ENCODE data around the gene KCNN2. TPM values are rescaled to one million over a fixed set of nuclear protein-coding genes. Genes with fewer than 3 reads are reported as not detected.

The KCNN2 gene
- total RNA-seq, 1 experiment from 2014 or later, result 0.27 TPM

GRCh38 chr5:114467171-114467570 lies 105.3 kb downstream of the KCNN2 start:
- no peaks in the 10 kb centered on the region for H3K27me3 ChIP-seq (replicated peaks; ENCODE audit: control insufficient read depth, insufficient read depth, low read length)
- intact Hi-C loops (cut with micrococcal nuclease; ENCODE audit: unreplicated experiment), result no loop called here
- no peak overlapping the region for H3K4me3 ChIP-seq (ENCODE audit: low read depth, low read length)
- H3K4me1 ChIP-seq, result no peaks in the 10 kb centered on the region
- ChIA-PET POLR2A (no interaction called here), CTCF (no interaction called here)
- no peaks in the 10 kb centered on the region; the same call in 1 of the 2 replicates for H3K9me3 ChIP-seq
- no peaks in the 10 kb centered on the region for H3K36me3 ChIP-seq (ENCODE audit: control insufficient read depth, insufficient read depth, low read length)
- no peak for DNase-seq
- Mint-ChIP-seq H3K36me3 (ENCODE audit: insufficient read depth, unreplicated experiment) (no peaks in the 10 kb centered on the region), H3K27ac (ENCODE audit: unreplicated experiment) (no peak overlapping the region), H3K9me3 (ENCODE audit: unreplicated experiment) (no peaks in the 10 kb centered on the region), H3K27me3 (ENCODE audit: insufficient read depth, unreplicated experiment) (no peaks in the 10 kb centered on the region), H3K4me1 (ENCODE audit: low read depth, unreplicated experiment) (no peaks in the 10 kb centered on the region), H3K4me3 (ENCODE audit: unreplicated experiment) (no peak overlapping the region)
- TF ChIP-seq CTCF (IDR thresholded peaks at IDR 0.05; ENCODE audit: insufficient read depth in 1 of 2, low read depth in 1 of 2, low read length in 1 of 2, severe bottlenecking in 1 of 2, unreplicated experiment in 1 of 2), result no peak
- no TSS peak for BruUV-seq (replicated peaks)

GRCh38 chr5:114467729-114468128 lies 105.9 kb downstream of the KCNN2 start:
- Mint-ChIP-seq H3K4me3 (ENCODE audit: unreplicated experiment) (no peak overlapping the region), H3K27me3 (ENCODE audit: insufficient read depth, unreplicated experiment) (no peaks in the 10 kb centered on the region), H3K36me3 (ENCODE audit: insufficient read depth, unreplicated experiment) (no peaks in the 10 kb centered on the region), H3K9me3 (ENCODE audit: unreplicated experiment) (no peaks in the 10 kb centered on the region), H3K4me1 (ENCODE audit: low read depth, unreplicated experiment) (no peaks in the 10 kb centered on the region), H3K27ac (ENCODE audit: unreplicated experiment) (no peak overlapping the region)
- intact Hi-C loops (cut with micrococcal nuclease; ENCODE audit: unreplicated experiment), result no loop called here
- ChIA-PET CTCF (no interaction called here), POLR2A (no interaction called here)
- DNase-seq, result no peak
- no peaks in the 10 kb centered on the region for H3K27me3 ChIP-seq (replicated peaks; ENCODE audit: control insufficient read depth, insufficient read depth, low read length)
- H3K36me3 ChIP-seq (ENCODE audit: control insufficient read depth, insufficient read depth, low read length), result no peaks in the 10 kb centered on the region
- no peak overlapping the region for H3K4me3 ChIP-seq (ENCODE audit: low read depth, low read length)
- no peaks in the 10 kb centered on the region for H3K4me1 ChIP-seq
- H3K9me3 ChIP-seq, result no peaks in the 10 kb centered on the region; the same call in 1 of the 2 replicates
- no peak for TF ChIP-seq CTCF (IDR thresholded peaks at IDR 0.05; ENCODE audit: insufficient read depth in 1 of 2, low read depth in 1 of 2, low read length in 1 of 2, severe bottlenecking in 1 of 2, unreplicated experiment in 1 of 2)
- no TSS peak for BruUV-seq (replicated peaks)

- Mint-ChIP-seq H3K9me3 (ENCODE audit: unreplicated experiment) (no peaks in the 10 kb centered on the region), H3K4me3 (ENCODE audit: unreplicated experiment) (no peak overlapping the region), H3K36me3 (ENCODE audit: insufficient read depth, unreplicated experiment) (no peaks in the 10 kb centered on the region), H3K27me3 (ENCODE audit: insufficient read depth, unreplicated experiment) (no peaks in the 10 kb centered on the region), H3K27ac (ENCODE audit: unreplicated experiment) (no peak overlapping the region), H3K4me1 (ENCODE audit: low read depth, unreplicated experiment) (no peaks in the 10 kb centered on the region)
- no peaks in the 10 kb centered on the region for H3K27me3 ChIP-seq (replicated peaks; ENCODE audit: control insufficient read depth, insufficient read depth, low read length)
- no peaks in the 10 kb centered on the region for H3K4me1 ChIP-seq
- intact Hi-C loops (cut with micrococcal nuclease; ENCODE audit: unreplicated experiment), result no loop called here
- H3K9me3 ChIP-seq, result no peaks in the 10 kb centered on the region; the same call in 1 of the 2 replicates
- CTCF ChIA-PET, result no interaction called here
- DNase-seq, result no peak
- no peaks in the 10 kb centered on the region for H3K36me3 ChIP-seq (ENCODE audit: control insufficient read depth, insufficient read depth, low read length)
- no peak overlapping the region for H3K4me3 ChIP-seq (ENCODE audit: low read depth, low read length)
- POLR2A ChIA-PET, result no interaction called here
- no TSS peak for BruUV-seq (replicated peaks)
- no peak for TF ChIP-seq CTCF (IDR thresholded peaks at IDR 0.05; ENCODE audit: insufficient read depth in 1 of 2, low read depth in 1 of 2, low read length in 1 of 2, severe bottlenecking in 1 of 2, unreplicated experiment in 1 of 2)
These were observed 107.5 kb downstream of the KCNN2 start for GRCh38 chr5:114469372-114469771.

All from Caco-2 (cell line).